Testis (tissue), 2 donors: Measurements from ENCODE around the gene DCHS2.

Experiments
- CTCF ChIP-seq, 3 experiments: fragments of 450-650 bp in 2 of 3; fragments of 200-600 bp in 1 of 3; sonication (generic) in 1 of 3; IDR thresholded peaks; one replicate each; pipeline ENCODE4 v1.5.1; 2016 to 2019; ENCODE audit warnings: antibody characterized with exemption in 3 of 3, mild to moderate bottlenecking in 2 of 3, moderate library complexity in 1 of 3
- POLR2A ChIP-seq: fragments of 450-650 bp; IDR thresholded peaks from one replicate; pipeline ENCODE4 v1.6.1; 2017; ENCODE audit warnings: antibody characterized with exemption, mild to moderate bottlenecking, moderate library complexity

- TF ChIP-seq POLR2A, result no peak
- TF ChIP-seq CTCF (IDR thresholded peaks at IDR 0.05), result no peak
Measured at GRCh38 chr4:154444958-154445357, 46.6 kb downstream of the DCHS2 start.
